IMR-90 (cell line): ENCODE measurements around the gene CROCC2. TPM values are rescaled to one million over a fixed set of nuclear protein-coding genes. Genes with fewer than 3 reads are reported as not detected.
A peak's percentile ranks its signal among the peaks of the same experiment; 100 is the strongest.

ENCODE experiments used
- ATAC-seq: fragments of 200-7000 bp; cut with Tn5 transposase; 2 replicates; pipeline ENCODE4 v1.9.1; 2020; ENCODE audit warnings: low read depth, mild to moderate bottlenecking, moderate library complexity
- BruUV-seq: library from RNA; stranded (reverse); fragments of 400-500 nt; replicated peaks from 2 replicates; lab custom pipeline; 2021; lab: Mats Ljungman, UMichigan
- CTCF ChIA-PET: fragments of 300-600 bp; formaldehyde crosslinking; extraction: SDS; loops from one replicate; lab custom pipeline; 2021; ENCODE audit warnings: antibody characterized with exemption; lab: Yijun Ruan, JAX
- POLR2A ChIA-PET: fragments of 300-600 bp; sonication (Branson Sonifier 250); formaldehyde crosslinking; loops from one replicate; lab custom pipeline; 2022; ENCODE audit warnings: antibody characterized with exemption; ENCODE audit not compliant: unreplicated experiment; lab: Charles Lee
- DNase-seq: peaks from one replicate; pipeline ENCODE4 v3.0.0; 2013
- H2AFZ ChIP-seq: replicated peaks from 2 replicates; pipeline ENCODE3; 2013; ENCODE audit warnings: low read length, mild to moderate bottlenecking; ENCODE audit not compliant: poor library complexity
- H2AK5ac ChIP-seq: 2 replicates; pipeline ENCODE4 v1.6.1; 2013; ENCODE audit warnings: low read depth, low read length, inconsistent platforms
- H2AK9ac ChIP-seq: replicated peaks from 2 replicates; pipeline ENCODE3; 2013; ENCODE audit warnings: mild to moderate bottlenecking, low read depth, low read length, moderate library complexity; ENCODE audit not compliant: poor library complexity
- H2BK120ac ChIP-seq: 2 replicates; pipeline ENCODE4 v1.6.1; 2013; ENCODE audit warnings: low read depth, low read length, inconsistent platforms
- H2BK15ac ChIP-seq: 3 replicates; pipeline ENCODE4 v1.6.1; 2013; ENCODE audit warnings: low read depth, low read length, inconsistent platforms
- H2BK20ac ChIP-seq: 2 replicates; pipeline ENCODE4 v1.6.1; 2013; ENCODE audit warnings: low read depth, mild to moderate bottlenecking, inconsistent platforms, low read length, moderate library complexity
- H2BK5ac ChIP-seq: 2 replicates; pipeline ENCODE4 v1.6.1; 2013; ENCODE audit warnings: mild to moderate bottlenecking, low read depth, low read length, inconsistent platforms; ENCODE audit not compliant: poor library complexity, severe bottlenecking
- H3K14ac ChIP-seq: replicated peaks from 2 replicates; pipeline ENCODE4 v1.6.1; 2013; ENCODE audit warnings: low read depth, low read length, inconsistent platforms
- H3K18ac ChIP-seq: 2 replicates; pipeline ENCODE4 v1.6.1; 2013; ENCODE audit warnings: low read depth, low read length, control low read depth
- H3K23ac ChIP-seq: 2 replicates; pipeline ENCODE4 v1.6.1; 2013; ENCODE audit warnings: low read depth, low read length, inconsistent platforms
- H3K27ac ChIP-seq: 2 replicates; pipeline ENCODE4 v1.5.1; 2013; ENCODE audit warnings: mild to moderate bottlenecking, control low read depth, low read length; ENCODE audit not compliant: insufficient read depth
- H3K27me3 ChIP-seq: 2 replicates; pipeline ENCODE4 v1.6.1; 2013; ENCODE audit warnings: low read length; ENCODE audit not compliant: control insufficient read depth, insufficient read depth
- H3K36me3 ChIP-seq: 2 replicates; pipeline ENCODE4 v1.6.1; 2013; ENCODE audit warnings: low read length, mixed read lengths; ENCODE audit not compliant: control insufficient read depth, insufficient read depth
- H3K4ac ChIP-seq: 2 replicates; pipeline ENCODE4 v1.6.1; 2013; ENCODE audit warnings: low read depth, low read length, inconsistent platforms
- H3K4me1 ChIP-seq: 2 replicates; pipeline ENCODE4 v1.6.1; 2013; ENCODE audit warnings: low read length, mixed read lengths; ENCODE audit not compliant: control insufficient read depth, insufficient read depth
- H3K4me2 ChIP-seq: 2 replicates; pipeline ENCODE4 v1.6.1; 2013; ENCODE audit warnings: low read depth, mild to moderate bottlenecking, control low read depth, low read length, moderate library complexity
- H3K4me3 ChIP-seq: 2 replicates; pipeline ENCODE4 v1.5.1; 2013; ENCODE audit warnings: low read depth, mild to moderate bottlenecking, control low read depth, low read length, moderate library complexity; ENCODE audit not compliant: insufficient read depth
- H3K56ac ChIP-seq: 2 replicates; pipeline ENCODE4 v1.6.1; 2013; ENCODE audit warnings: low read length, inconsistent platforms; ENCODE audit not compliant: insufficient read depth; ENCODE audit errors: extremely low read depth
- H3K79me1 ChIP-seq, 2 experiments: 2 replicates each; pipeline ENCODE4 v1.6.1; 2013; ENCODE audit warnings: low read length in 2 of 2, inconsistent platforms in 1 of 2, low read depth in 1 of 2
- H3K9ac ChIP-seq: 2 replicates; pipeline ENCODE4 v1.6.1; 2013; ENCODE audit warnings: low read depth, low read length, control low read depth
- H3K9me1 ChIP-seq: 2 replicates; pipeline ENCODE4 v1.6.1; 2013; ENCODE audit warnings: low read length, inconsistent platforms; ENCODE audit not compliant: insufficient read depth
- H3K9me3 ChIP-seq: 2 replicates; pipeline ENCODE4 v1.6.1; 2013; ENCODE audit warnings: low read length; ENCODE audit not compliant: control insufficient read depth, insufficient read depth
- H4K20me1 ChIP-seq: 2 replicates; pipeline ENCODE4 v1.6.1; 2013; ENCODE audit warnings: low read length, inconsistent platforms; ENCODE audit not compliant: insufficient read depth
- H4K5ac ChIP-seq: 2 replicates; pipeline ENCODE4 v1.6.1; 2013; ENCODE audit warnings: mild to moderate bottlenecking, low read depth, low read length, control low read depth
- H4K8ac ChIP-seq, 2 experiments: 2 replicates each; pipeline ENCODE4 v1.6.1; 2013; ENCODE audit warnings: low read depth in 2 of 2, low read length in 2 of 2, control low read depth in 1 of 2, inconsistent platforms in 1 of 2
- H4K91ac ChIP-seq: 2 replicates; pipeline ENCODE4 v1.6.1; 2013; ENCODE audit warnings: low read depth, low read length, inconsistent platforms; ENCODE audit not compliant: insufficient read depth
- CEBPB ChIP-seq: IDR thresholded peaks from 2 replicates; pipeline ENCODE4 v1.6.1; 2012; ENCODE audit warnings: low read depth, low read length, improper control_type of control experiment
- FOS ChIP-seq: fragments of 150-350 bp; IDR thresholded peaks from 2 replicates; pipeline ENCODE4 v1.6.1; 2016; ENCODE audit warnings: low read depth, low read length
- MAFK ChIP-seq: IDR thresholded peaks from 2 replicates; pipeline ENCODE4 v1.6.1; 2012; ENCODE audit warnings: low read depth, low read length, improper control_type of control experiment
- NFE2L2 ChIP-seq: fragments of 150-350 bp; IDR thresholded peaks from 2 replicates; pipeline ENCODE4 v1.6.1; 2016; ENCODE audit warnings: low read depth, mild to moderate bottlenecking, low read length
- RAD21 ChIP-seq: IDR thresholded peaks from 2 replicates; pipeline ENCODE4 v1.6.1; 2012; ENCODE audit warnings: low read length, improper control_type of control experiment
- RFX5 ChIP-seq: IDR thresholded peaks from 2 replicates; pipeline ENCODE4 v1.8.0; 2012; ENCODE audit warnings: low read depth, mild to moderate bottlenecking, low read length, moderate library complexity
- SMC3 ChIP-seq: fragments of 150-350 bp; IDR thresholded peaks from 2 replicates; pipeline ENCODE4 v1.6.1; 2016; ENCODE audit warnings: low read depth, mild to moderate bottlenecking, antibody characterized with exemption, low read length, moderate library complexity
- WGBS, 2 experiments: methylation state at CpG; one replicate each; pipeline versions ENCODE4 v1.1.5 to v1.1.7; 2013; ENCODE audit warnings: missing lambda C conversion rate in 2 of 2; ENCODE audit not compliant: insufficient read length in 1 of 2; ENCODE audit errors: extremely low coverage in 2 of 2; 5-methylcytosine and 5-hydroxymethylcytosine counted together
- dilution Hi-C: fragments of 300-500 bp; cut with HindIII; formaldehyde crosslinking; loops from one replicate; pipeline ENCODE4 v1.14.3; 2018; ENCODE audit warnings: low sequenced_read_pairs; ENCODE audit not compliant: unreplicated experiment
- in situ Hi-C: fragments of 300-500 bp; cut with MboI; formaldehyde crosslinking; loops from 3 replicates; pipeline ENCODE4 v1.14.3; 2019; ENCODE audit warnings: low sequenced_read_pairs, inconsistent platforms, mixed read lengths
- intact Hi-C: fragments of 100-400 bp; cut with micrococcal nuclease; formaldehyde crosslinking; loops from 2 replicates; pipeline ENCODE4 v1.10.0; 2022
- polyA plus RNA-seq, 3 experiments: library from polyadenylated mRNA; depleted of rRNA; stranded (reverse); fragments of >200 nt; gene quantifications; 2 replicates each; pipeline ENCODE4 v1.2.3, GENCODE V29; 2012; ENCODE audit warnings: low replicate concordance in 1 of 3
- total RNA-seq: library from RNA; depleted of rRNA; stranded (reverse); fragments of >200 nt; gene quantifications from 2 replicates; pipeline ENCODE4 v1.2.3, GENCODE V29; 2012

CROCC2 gene
- total and polyA plus RNA-seq, 2 of the 4 experiments (the other 2 are of a cell fraction) = not detected

GRCh38 chr2:240992572-240993291 lies 86.6 kb downstream of the CROCC2 start:
- H3K4me1 ChIP-seq = peaks cover 31% of the 10 kb centered on the region
- intact Hi-C loops (loop anchor here (10.0 kb wide), 1 partner anchor 428 kb away; the partner anchor contains the start of genes DUSP28 and RNPEPL1), in situ Hi-C loops (no loop called here), dilution Hi-C loops (no loop called here)
- peak overlapping the region; percentile 30; the same call in 1 of the 2 replicates for H3K14ac ChIP-seq
- H4K5ac ChIP-seq = peak overlapping the region; percentile 44
- H3K79me1 ChIP-seq = no peaks in the 10 kb centered on the region
- no peak overlapping the region for H3K56ac ChIP-seq
- WGBS, 2 experiments = 100% methylated on average over 1 of the region's 20 CpGs; no CpG with 5 or more reads in 1 of the 2 experiments
- POLR2A ChIA-PET = no interaction called here
- H3K4me3 ChIP-seq = no peak overlapping the region
- H4K8ac ChIP-seq = peak overlapping the region; percentile 62 to 93; a peak in 2 of 4 replicates
- BruUV-seq = no TSS peak
- H4K20me1 ChIP-seq = no peaks in the 10 kb centered on the region
- peak overlapping the region; percentile 64; the same call in 1 of the 2 replicates for H2BK20ac ChIP-seq
- no peak overlapping the region for H3K9ac ChIP-seq
- peak overlapping the region; percentile 79 for H2AK5ac ChIP-seq
- H2AK9ac ChIP-seq = no peak overlapping the region
- peak overlapping the region; percentile 5 for H3K4ac ChIP-seq
- no peak overlapping the region for H2BK5ac ChIP-seq
- H2BK15ac ChIP-seq = no peak overlapping the region; the same call in 2 of the 3 replicates
- DNase-seq = no peak
- peak overlapping the region; percentile 69 for H2AFZ ChIP-seq
- no peaks in the 10 kb centered on the region for H3K27me3 ChIP-seq
- CTCF ChIA-PET = interaction anchor here (1.4 kb wide), 1 partner anchor 9 kb away, joined by 6 read pairs; no protein-coding TSS in a partner anchor
- no peak overlapping the region for H3K4me2 ChIP-seq
- peaks cover 11% of the 10 kb centered on the region for H3K9me1 ChIP-seq
- H3K36me3 ChIP-seq = no peaks in the 10 kb centered on the region
- no peak for TF ChIP-seq NFE2L2
- TF ChIP-seq RAD21 = no peak
- TF ChIP-seq RFX5 = no peak
- TF ChIP-seq CEBPB = no peak
- no peak for TF ChIP-seq FOS
- TF ChIP-seq MAFK = no peak
- TF ChIP-seq SMC3 = no peak
- no peak overlapping the region for H2BK120ac ChIP-seq
- peaks cover 11% of the 10 kb centered on the region for H3K9me3 ChIP-seq
- H3K27ac ChIP-seq = no peak overlapping the region
- H3K18ac ChIP-seq = peak overlapping the region; percentile 15
- no peak overlapping the region for H4K91ac ChIP-seq
- ATAC-seq = no peak
- H3K23ac ChIP-seq = 0 out of 2 replicates have a peak overlapping the region, but pooled peaks have one; percentile 16
